Erythroblast (primary cell): ENCODE data around the gene GRIK4.

Experiments used
- GATA1 ChIP-seq: IDR thresholded peaks from 2 replicates; pipeline ENCODE4 v1.6.1; 2011; ENCODE audit warnings: low read depth, mild to moderate bottlenecking, control low read depth, low read length, moderate library complexity
- POLR2A ChIP-seq: IDR thresholded peaks from 2 replicates; pipeline ENCODE4 v1.6.1; 2011; ENCODE audit warnings: mild to moderate bottlenecking, low read length

GRCh38 chr11:120830085-120830620 is 318.6 kb downstream of the GRIK4 start:
- TF ChIP-seq GATA1 (no peak), POLR2A (no peak)
